Liver (tissue), 9 donors: ENCODE measurements around the gene SPART. TPM values are rescaled to one million over a fixed set of nuclear protein-coding genes. Genes with fewer than 3 reads are reported as not detected.
"Not testable (repeated sequence)": the region's sequence is repeated elsewhere in the genome, so short reads cannot be mapped to it uniquely, and the experiment has no call there.

Experiments
- DNase-seq: peaks from one replicate; pipeline ENCODE4 v3.0.0-alpha.2; 2017; ENCODE audit warnings: low spot score
- H3K27ac ChIP-seq, 2 donors: one replicate each; pipeline ENCODE4 v1.7.0; 2013; ENCODE audit warnings: inconsistent platforms in 2 of 2, low read length in 2 of 2, control low read depth in 1 of 2, low read depth in 1 of 2, mild to moderate bottlenecking in 1 of 2
- H3K27me3 ChIP-seq, 4 donors: one replicate each; pipeline versions ENCODE4 v1.6.1 to v1.7.0; 2013; ENCODE audit warnings: low read length in 3 of 4, inconsistent platforms in 1 of 4, mild to moderate bottlenecking in 1 of 4, moderate library complexity in 1 of 4; ENCODE audit not compliant: control insufficient read depth in 4 of 4, insufficient read depth in 4 of 4
- H3K36me3 ChIP-seq, 4 donors: one replicate each; pipeline versions ENCODE4 v1.6.1 to v1.7.0; 2013; ENCODE audit warnings: low read length in 3 of 4, mild to moderate bottlenecking in 3 of 4, low read depth in 1 of 4, moderate library complexity in 1 of 4; ENCODE audit not compliant: control insufficient read depth in 4 of 4, insufficient read depth in 3 of 4
- H3K4me1 ChIP-seq, 4 donors: one replicate each; pipeline versions ENCODE4 v1.6.1 to v1.7.0; 2013; ENCODE audit warnings: low read length in 3 of 4, mild to moderate bottlenecking in 3 of 4, moderate library complexity in 1 of 4; ENCODE audit not compliant: control insufficient read depth in 4 of 4, insufficient read depth in 4 of 4
- H3K4me3 ChIP-seq, 3 donors: one replicate each; pipeline versions ENCODE4 v1.6.1 to v1.7.0; 2013; ENCODE audit warnings: low read length in 3 of 3, control low read depth in 1 of 3, low read depth in 1 of 3, mild to moderate bottlenecking in 1 of 3
- H3K9ac ChIP-seq, 2 donors: one replicate each; pipeline ENCODE4 v1.7.0; 2013; ENCODE audit warnings: low read length in 2 of 2, mild to moderate bottlenecking in 2 of 2, moderate library complexity in 2 of 2, control low read depth in 1 of 2, low read depth in 1 of 2
- H3K9me3 ChIP-seq, 4 donors: one replicate each; pipeline versions ENCODE4 v1.6.1 to v1.7.0; 2013; ENCODE audit warnings: low read length in 3 of 4; ENCODE audit not compliant: control insufficient read depth in 4 of 4
- EGR1 ChIP-seq, 2 donors: IDR thresholded peaks; 2 replicates each; pipeline ENCODE4 v1.6.1; 2016 to 2018; ENCODE audit warnings: antibody characterized with exemption in 2 of 2, low read depth in 2 of 2
- FOXA1 ChIP-seq: IDR thresholded peaks from 2 replicates; pipeline ENCODE4 v1.6.1; 2016; ENCODE audit warnings: antibody characterized with exemption
- FOXA2 ChIP-seq: IDR thresholded peaks from 2 replicates; pipeline ENCODE4 v1.6.1; 2016; ENCODE audit warnings: antibody characterized with exemption
- HNF4G ChIP-seq: IDR thresholded peaks from 2 replicates; pipeline ENCODE4 v1.6.1; 2016; ENCODE audit warnings: antibody characterized with exemption
- NR2F2 ChIP-seq: IDR thresholded peaks from 2 replicates; pipeline ENCODE4 v1.6.1; 2016; ENCODE audit warnings: antibody characterized with exemption
- RAD21 ChIP-seq, 2 donors: IDR thresholded peaks; 2 replicates each; pipeline ENCODE4 v1.6.1; 2016; ENCODE audit warnings: antibody characterized with exemption in 2 of 2, mild to moderate bottlenecking in 2 of 2
- REST ChIP-seq: IDR thresholded peaks from 2 replicates; pipeline ENCODE4 v1.6.1; 2016; ENCODE audit warnings: antibody characterized with exemption, mild to moderate bottlenecking
- RXRA ChIP-seq, 2 donors: IDR thresholded peaks; 2 replicates each; pipeline ENCODE4 v1.6.1; 2017 to 2018; ENCODE audit warnings: antibody characterized with exemption in 2 of 2, mild to moderate bottlenecking in 1 of 2
- TAF1 ChIP-seq: conservative IDR thresholded peaks from 2 replicates; pipeline ENCODE4 v1.6.1; 2016; ENCODE audit warnings: antibody characterized with exemption, mild to moderate bottlenecking
- YY1 ChIP-seq: IDR thresholded peaks from 2 replicates; pipeline ENCODE4 v1.6.1; 2016; ENCODE audit warnings: antibody characterized with exemption, mild to moderate bottlenecking
- WGBS: extraction: QIAGEN DNeasy Blood & Tissue Kit; methylation state at CpG from one replicate; pipeline ENCODE4 v1.1.7; 2013; 5-methylcytosine and 5-hydroxymethylcytosine counted together
- polyA plus RNA-seq, 2 donors: library from polyadenylated mRNA; stranded (reverse) in 1 of 2; unstranded in 1 of 2; fragments of 200-250 nt in 1 of 2; fragments of >200 nt in 1 of 2; fragmentation: Nextera tagmentation in 1 of 2; extraction: Ambion mirVana in 1 of 2; gene quantifications; one replicate each; pipeline versions ENCODE4 v1.2.1 to v1.2.3, GENCODE V29; 2013 to 2015
- total RNA-seq, 2 donors: library from RNA; depleted of rRNA; stranded (reverse); fragments of >200 nt; gene quantifications; one replicate each; pipeline ENCODE4 v1.2.3, GENCODE V29; 2014
- TF ChIP-seq, protein P1 (sequence below): IDR thresholded peaks from 2 replicates; pipeline ENCODE4 v1.6.1; 2016; ENCODE audit warnings: antibody characterized with exemption
- TF ChIP-seq, protein P2 (sequence below): IDR thresholded peaks from 2 replicates; pipeline ENCODE4 v1.6.1; 2016; ENCODE audit warnings: antibody characterized with exemption
- donor health status: healthy.
- donor health status: healthy.
- donor health status: healthy.
- donor health status: healthy.
- donor health status: healthy.

Gene SPART
- total and polyA plus RNA-seq, 4 donors: 6.9 to 15.3 (median 11.0) TPM

- TF ChIP-seq FOXA1 (no peak), NR2F2 (no peak)
These were observed 17.4 kb downstream of the SPART start (continued) for GRCh38 chr13:36328821-36329220.

GRCh38 chr13:36325912-36326311 lies 20.3 kb downstream of the SPART start:
- 76% methylated on average over 1 of the region's 1 CpG for WGBS
- H3K27ac ChIP-seq: no peak overlapping the region
- no peaks in the 10 kb centered on the region for H3K27me3 ChIP-seq
- H3K4me3 ChIP-seq: no peak overlapping the region
- TF ChIP-seq EGR1 (IDR thresholded peaks at IDR 0.05; ENCODE audit: low read depth in 2 of 2): no peak
- no peak for TF ChIP-seq RAD21 (IDR thresholded peaks at IDR 0.05)
- H3K36me3 ChIP-seq: peaks cover 1 to 24% (median 18%) of the 10 kb centered on the region in 4 donors
- H3K4me1 ChIP-seq: no peaks in the 10 kb centered on the region
- no peak for DNase-seq
- H3K9ac ChIP-seq: no peak overlapping the region
- no peaks in the 10 kb centered on the region for H3K9me3 ChIP-seq

DNA sequence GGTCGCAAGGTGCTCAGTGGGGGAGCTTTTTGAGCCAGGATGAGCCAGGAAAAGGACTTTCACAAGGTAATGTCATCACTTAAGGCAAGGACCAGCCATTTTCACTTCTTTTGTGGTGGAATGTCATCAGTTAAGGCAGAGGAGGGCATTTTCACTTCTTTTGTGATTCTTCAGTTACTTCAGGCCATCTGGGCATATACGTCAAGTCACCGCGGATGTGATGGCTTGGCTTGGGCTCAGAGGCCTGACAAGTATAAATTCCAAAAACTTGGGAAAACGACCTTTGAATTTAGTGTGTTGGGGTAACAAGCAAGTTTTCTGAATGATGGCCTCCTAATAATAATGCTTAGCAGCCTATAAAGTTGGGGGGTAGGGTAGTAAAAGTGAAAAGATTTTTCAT lies 21.3 kb downstream of the SPART start:
- WGBS: 87% methylated on average over 5 of the region's 5 CpGs
- H3K27ac ChIP-seq, H3K4me1 ChIP-seq, H3K27me3 ChIP-seq, H3K9ac ChIP-seq, H3K4me3 ChIP-seq, DNase-seq, H3K9me3 ChIP-seq: not testable (repeated sequence)
- H3K36me3 ChIP-seq: peaks cover 1 to 20% (median 18%) of the 10 kb centered on the region in 4 donors

DNA sequence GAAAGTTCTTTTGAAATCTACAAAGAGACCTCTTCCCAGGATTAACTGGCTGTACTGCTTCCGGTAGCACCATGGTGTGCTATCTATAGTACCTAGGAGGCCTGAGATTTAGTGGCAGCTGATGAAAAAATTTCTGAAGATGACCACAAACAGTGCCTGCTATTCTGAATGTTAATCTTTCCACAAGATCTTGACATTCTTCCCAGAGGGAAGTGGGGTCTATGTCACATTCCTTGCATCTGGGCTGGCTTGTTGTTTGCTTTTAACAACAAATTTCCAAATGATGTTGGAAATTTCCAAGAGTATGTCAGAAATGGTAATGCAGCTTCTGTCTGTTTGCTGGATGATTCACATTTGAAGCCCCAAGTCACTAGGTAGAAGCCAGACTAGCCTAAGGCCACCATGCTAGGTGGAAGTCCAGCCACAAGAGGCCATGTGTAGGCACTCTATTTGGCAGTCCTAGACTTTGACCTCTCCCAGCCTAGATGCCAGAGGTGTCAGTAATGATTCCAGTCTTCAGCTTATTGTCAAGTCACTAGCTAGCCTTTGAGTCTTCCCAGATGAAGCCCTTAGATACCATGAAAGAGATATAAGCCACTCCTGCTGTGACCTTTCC lies 22.1 kb downstream of the SPART start:
- Histone ChIP-seq H3K27me3 (no peaks in the 10 kb centered on the region), H3K4me1 (no peaks in the 10 kb centered on the region), H3K9ac (no peak overlapping the region), H3K36me3 (peaks cover 1 to 17% (median 15%) of the 10 kb centered on the region in 4 donors), H3K9me3 (no peaks in the 10 kb centered on the region), H3K27ac (no peak overlapping the region), H3K4me3 (no peak overlapping the region)
- no peak for TF ChIP-seq FOXA2
- TF ChIP-seq, protein P1, sequence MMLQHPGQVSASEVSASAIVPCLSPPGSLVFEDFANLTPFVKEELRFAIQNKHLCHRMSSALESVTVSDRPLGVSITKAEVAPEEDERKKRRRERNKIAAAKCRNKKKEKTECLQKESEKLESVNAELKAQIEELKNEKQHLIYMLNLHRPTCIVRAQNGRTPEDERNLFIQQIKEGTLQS: no peak
- no peak for TF ChIP-seq REST
- DNase-seq: no peak
- WGBS: 95% methylated on average over 1 of the region's 1 CpG

DNA sequence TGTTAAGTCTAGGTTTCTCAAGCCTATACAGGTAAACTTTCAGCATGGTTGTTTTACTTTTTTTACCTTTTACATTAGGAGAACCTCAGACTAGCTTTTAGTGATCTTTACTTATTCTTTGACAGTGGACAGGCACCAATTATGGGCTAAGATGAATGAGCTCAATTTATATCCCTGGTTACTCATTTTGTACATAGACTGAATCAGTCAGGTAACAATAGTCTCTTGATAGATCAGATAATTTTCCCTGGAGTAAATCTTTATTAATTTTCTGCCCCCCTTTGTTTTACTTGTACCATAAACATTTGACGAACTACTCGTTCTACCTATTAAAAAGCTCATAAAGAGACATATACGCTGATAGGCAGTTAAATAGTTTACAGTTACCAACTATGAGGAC lies 22.8 kb downstream of the SPART start:
- WGBS: 95% methylated on average over 3 of the region's 3 CpGs
- Histone ChIP-seq H3K4me3 (no peak overlapping the region), H3K27ac (no peak overlapping the region), H3K36me3 (peaks cover 1 to 13% (median 12%) of the 10 kb centered on the region in 4 donors), H3K27me3 (no peaks in the 10 kb centered on the region), H3K9me3 (no peaks in the 10 kb centered on the region), H3K9ac (no peak overlapping the region), H3K4me1 (no peaks in the 10 kb centered on the region)
- no peak for DNase-seq
- TF ChIP-seq HNF4G: no peak
- TF ChIP-seq TAF1: no peak
- TF ChIP-seq YY1: no peak
- TF ChIP-seq REST: no peak
- TF ChIP-seq, protein P2, sequence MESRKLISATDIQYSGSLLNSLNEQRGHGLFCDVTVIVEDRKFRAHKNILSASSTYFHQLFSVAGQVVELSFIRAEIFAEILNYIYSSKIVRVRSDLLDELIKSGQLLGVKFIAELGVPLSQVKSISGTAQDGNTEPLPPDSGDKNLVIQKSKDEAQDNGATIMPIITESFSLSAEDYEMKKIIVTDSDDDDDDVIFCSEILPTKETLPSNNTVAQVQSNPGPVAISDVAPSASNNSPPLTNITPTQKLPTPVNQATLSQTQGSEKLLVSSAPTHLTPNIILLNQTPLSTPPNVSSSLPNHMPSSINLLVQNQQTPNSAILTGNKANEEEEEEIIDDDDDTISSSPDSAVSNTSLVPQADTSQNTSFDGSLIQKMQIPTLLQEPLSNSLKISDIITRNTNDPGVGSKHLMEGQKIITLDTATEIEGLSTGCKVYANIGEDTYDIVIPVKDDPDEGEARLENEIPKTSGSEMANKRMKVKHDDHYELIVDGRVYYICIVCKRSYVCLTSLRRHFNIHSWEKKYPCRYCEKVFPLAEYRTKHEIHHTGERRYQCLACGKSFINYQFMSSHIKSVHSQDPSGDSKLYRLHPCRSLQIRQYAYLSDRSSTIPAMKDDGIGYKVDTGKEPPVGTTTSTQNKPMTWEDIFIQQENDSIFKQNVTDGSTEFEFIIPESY: no peak
- TF ChIP-seq, protein P1: no peak
- TF ChIP-seq RXRA (IDR thresholded peaks at IDR 0.05): no peak
- no peak for TF ChIP-seq FOXA2
